ENCODE data around the gene ZC3H12D. TPM values are rescaled to one million over a fixed set of nuclear protein-coding genes. Genes with fewer than 3 reads are reported as not detected.

Gene ZC3H12D
- total RNA-seq, 4 donors from 2014 or later, result 0.42 to 2.2 (median 0.92) TPM

DNA sequence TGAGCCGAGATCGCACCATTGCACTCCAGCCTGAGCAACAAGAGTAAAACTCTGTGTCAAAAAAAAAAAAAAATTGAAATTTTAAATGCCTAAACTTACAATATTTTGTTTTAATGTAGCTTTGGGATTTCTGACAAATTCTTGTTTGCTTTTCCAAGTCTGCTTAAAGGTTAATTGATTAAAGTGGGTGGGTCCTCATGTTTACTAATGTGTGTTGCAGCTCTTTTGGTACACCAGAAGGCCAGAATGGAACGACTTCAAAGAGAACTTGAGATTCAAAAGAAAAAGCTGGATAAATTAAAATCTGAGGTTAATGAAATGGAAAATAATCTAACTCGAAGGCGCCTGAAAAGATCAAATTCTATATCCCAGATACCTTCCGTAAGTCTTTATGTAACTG is 87.4 kb downstream of the ZC3H12D start:
- DNase-seq (ENCODE audit: low spot score in 2 of 2), result no peak
- WGBS, 2 donors, result 93 to 97% methylated on average over 6 of the region's 6 CpGs
- no peak for TF ChIP-seq POLR2A (IDR thresholded peaks at IDR 0.05)
- TF ChIP-seq, protein P1, sequence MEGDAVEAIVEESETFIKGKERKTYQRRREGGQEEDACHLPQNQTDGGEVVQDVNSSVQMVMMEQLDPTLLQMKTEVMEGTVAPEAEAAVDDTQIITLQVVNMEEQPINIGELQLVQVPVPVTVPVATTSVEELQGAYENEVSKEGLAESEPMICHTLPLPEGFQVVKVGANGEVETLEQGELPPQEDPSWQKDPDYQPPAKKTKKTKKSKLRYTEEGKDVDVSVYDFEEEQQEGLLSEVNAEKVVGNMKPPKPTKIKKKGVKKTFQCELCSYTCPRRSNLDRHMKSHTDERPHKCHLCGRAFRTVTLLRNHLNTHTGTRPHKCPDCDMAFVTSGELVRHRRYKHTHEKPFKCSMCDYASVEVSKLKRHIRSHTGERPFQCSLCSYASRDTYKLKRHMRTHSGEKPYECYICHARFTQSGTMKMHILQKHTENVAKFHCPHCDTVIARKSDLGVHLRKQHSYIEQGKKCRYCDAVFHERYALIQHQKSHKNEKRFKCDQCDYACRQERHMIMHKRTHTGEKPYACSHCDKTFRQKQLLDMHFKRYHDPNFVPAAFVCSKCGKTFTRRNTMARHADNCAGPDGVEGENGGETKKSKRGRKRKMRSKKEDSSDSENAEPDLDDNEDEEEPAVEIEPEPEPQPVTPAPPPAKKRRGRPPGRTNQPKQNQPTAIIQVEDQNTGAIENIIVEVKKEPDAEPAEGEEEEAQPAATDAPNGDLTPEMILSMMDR (IDR thresholded peaks at IDR 0.05), result no peak
- H3K4me3 ChIP-seq (ENCODE audit: low read depth, poor library complexity, severe bottlenecking), result no peak overlapping the region
- intact Hi-C loops (cut with DNase I; ENCODE audit: low total_unique reads), result no loop called here

Other genes starting within 250 kb of the ZC3H12D start
- 10 to 100 TPM; 32.5 to 71.4 (median 43.8) TPM for gene TAB2, start 167.3 kb downstream of the ZC3H12D start, total RNA-seq
- gene SUMO4, start 84.8 kb downstream of the ZC3H12D start, total RNA-seq, result 1 to 10 TPM in 1 of 4 donors, under 1 TPM in 3; 0.25 to 1.8 (median 0.58) TPM
- 10 to 100 TPM; 17.8 to 28.1 (median 24.0) TPM for gene PPIL4, start 61.0 kb upstream of the ZC3H12D start, total RNA-seq
- gene GINM1, start 81.4 kb upstream of the ZC3H12D start, total RNA-seq, result 10 to 100 TPM; 37.3 to 49.0 (median 43.7) TPM
- 10 to 100 TPM; 19.2 to 25.7 (median 23.3) TPM for gene KATNA1, start 163.7 kb upstream of the ZC3H12D start, total RNA-seq
- gene LATS1, start 233.1 kb upstream of the ZC3H12D start, total RNA-seq, result 10 to 100 TPM; 17.6 to 27.9 (median 24.3) TPM

Data from lower leg skin (tissue), 4 donors.